ENCODE results near the gene GABRA4.

GABRA4 gene

DNA sequence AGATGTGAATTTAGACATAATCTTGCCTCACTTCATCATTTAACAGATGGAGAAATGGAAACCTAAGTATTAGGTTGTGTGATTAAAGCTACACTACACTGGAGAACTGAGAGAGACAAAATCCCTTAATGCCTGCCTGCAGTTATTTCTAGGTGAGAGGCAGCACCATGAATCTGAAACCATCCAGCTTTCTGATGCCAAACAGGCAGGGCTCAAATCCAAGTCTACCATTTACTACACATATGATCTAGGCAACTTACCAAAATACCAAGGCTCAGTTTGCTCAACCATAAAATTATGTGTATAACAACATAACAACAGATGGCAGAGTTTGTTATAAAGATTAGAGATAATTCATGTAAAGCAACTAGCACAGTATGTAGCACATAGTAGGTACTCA lies 38.7 kb downstream of the GABRA4 start (continued):
- TF ChIP-seq, protein P1, sequence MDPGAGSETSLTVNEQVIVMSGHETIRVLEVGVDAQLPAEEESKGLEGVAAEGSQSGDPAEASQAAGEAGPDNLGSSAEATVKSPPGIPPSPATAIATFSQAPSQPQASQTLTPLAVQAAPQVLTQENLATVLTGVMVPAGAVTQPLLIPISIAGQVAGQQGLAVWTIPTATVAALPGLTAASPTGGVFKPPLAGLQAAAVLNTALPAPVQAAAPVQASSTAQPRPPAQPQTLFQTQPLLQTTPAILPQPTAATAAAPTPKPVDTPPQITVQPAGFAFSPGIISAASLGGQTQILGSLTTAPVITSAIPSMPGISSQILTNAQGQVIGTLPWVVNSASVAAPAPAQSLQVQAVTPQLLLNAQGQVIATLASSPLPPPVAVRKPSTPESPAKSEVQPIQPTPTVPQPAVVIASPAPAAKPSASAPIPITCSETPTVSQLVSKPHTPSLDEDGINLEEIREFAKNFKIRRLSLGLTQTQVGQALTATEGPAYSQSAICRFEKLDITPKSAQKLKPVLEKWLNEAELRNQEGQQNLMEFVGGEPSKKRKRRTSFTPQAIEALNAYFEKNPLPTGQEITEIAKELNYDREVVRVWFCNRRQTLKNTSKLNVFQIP (CRISPR knock-in tag; IDR thresholded peaks at IDR 0.05; ENCODE audit: borderline replicate concordance, low read depth) = no peak
- no peak for TF ChIP-seq RARB (CRISPR knock-in tag; IDR thresholded peaks at IDR 0.05)
- no peak for TF ChIP-seq ZFP30 (CRISPR knock-in tag; IDR thresholded peaks at IDR 0.05)

DNA sequence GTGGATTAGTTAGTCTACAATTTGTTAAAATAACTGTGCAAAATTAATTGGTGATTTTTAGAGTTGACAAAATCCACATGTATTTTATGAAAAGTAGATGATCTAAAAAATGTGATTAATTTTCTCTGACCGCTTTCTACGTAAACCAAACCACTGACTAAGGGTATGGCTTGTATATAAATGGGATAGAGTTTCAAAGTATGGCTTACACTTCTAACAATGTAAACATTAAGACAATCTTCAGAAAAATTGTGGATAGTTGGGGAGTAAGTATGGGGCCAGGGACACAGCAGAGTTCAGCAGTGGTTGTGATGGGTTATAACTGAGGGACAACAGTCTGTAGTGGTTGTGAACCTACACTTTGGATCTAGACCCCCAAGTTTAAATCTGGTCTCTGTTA lies 39.8 kb downstream of the GABRA4 start:
- no peak for TF ChIP-seq PPARA (CRISPR knock-in tag; IDR thresholded peaks at IDR 0.05; ENCODE audit: borderline replicate concordance)
- TF ChIP-seq RARB (CRISPR knock-in tag; IDR thresholded peaks at IDR 0.05) = no peak
- TF ChIP-seq BACH2 (CRISPR knock-in tag; IDR thresholded peaks at IDR 0.05; ENCODE audit: borderline replicate concordance) = no peak
- no peak for TF ChIP-seq ESRRG (CRISPR knock-in tag; IDR thresholded peaks at IDR 0.05)
- TF ChIP-seq ZFP30 (CRISPR knock-in tag; IDR thresholded peaks at IDR 0.05) = no peak
- TF ChIP-seq, protein P1 (CRISPR knock-in tag; IDR thresholded peaks at IDR 0.05; ENCODE audit: borderline replicate concordance, low read depth) = no peak
- no peak for TF ChIP-seq TCF4 (CRISPR knock-in tag; IDR thresholded peaks at IDR 0.05; ENCODE audit: borderline replicate concordance)
- no peak for TF ChIP-seq ZNF565 (CRISPR knock-in tag; conservative IDR thresholded peaks at IDR 0.05; ENCODE audit: low read depth)
- no peak for TF ChIP-seq CSDC2 (CRISPR knock-in tag; IDR thresholded peaks at IDR 0.05)
- TF ChIP-seq, protein P2, sequence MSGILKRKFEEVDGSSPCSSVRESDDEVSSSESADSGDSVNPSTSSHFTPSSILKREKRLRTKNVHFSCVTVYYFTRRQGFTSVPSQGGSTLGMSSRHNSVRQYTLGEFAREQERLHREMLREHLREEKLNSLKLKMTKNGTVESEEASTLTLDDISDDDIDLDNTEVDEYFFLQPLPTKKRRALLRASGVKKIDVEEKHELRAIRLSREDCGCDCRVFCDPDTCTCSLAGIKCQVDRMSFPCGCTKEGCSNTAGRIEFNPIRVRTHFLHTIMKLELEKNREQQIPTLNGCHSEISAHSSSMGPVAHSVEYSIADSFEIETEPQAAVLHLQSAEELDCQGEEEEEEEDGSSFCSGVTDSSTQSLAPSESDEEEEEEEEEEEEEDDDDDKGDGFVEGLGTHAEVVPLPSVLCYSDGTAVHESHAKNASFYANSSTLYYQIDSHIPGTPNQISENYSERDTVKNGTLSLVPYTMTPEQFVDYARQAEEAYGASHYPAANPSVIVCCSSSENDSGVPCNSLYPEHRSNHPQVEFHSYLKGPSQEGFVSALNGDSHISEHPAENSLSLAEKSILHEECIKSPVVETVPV (CRISPR knock-in tag; IDR thresholded peaks at IDR 0.05) = no peak
- no peak for TF ChIP-seq ARNTL (CRISPR knock-in tag; IDR thresholded peaks at IDR 0.05; ENCODE audit: borderline replicate concordance, low read depth)
- no peak for TF ChIP-seq ZC3H10 (CRISPR knock-in tag; IDR thresholded peaks at IDR 0.05)
- no peak for TF ChIP-seq ZNF8 (CRISPR knock-in tag; IDR thresholded peaks at IDR 0.05)
- TF ChIP-seq SNAI2 (CRISPR knock-in tag; IDR thresholded peaks at IDR 0.05) = no peak
- TF ChIP-seq, protein P3, sequence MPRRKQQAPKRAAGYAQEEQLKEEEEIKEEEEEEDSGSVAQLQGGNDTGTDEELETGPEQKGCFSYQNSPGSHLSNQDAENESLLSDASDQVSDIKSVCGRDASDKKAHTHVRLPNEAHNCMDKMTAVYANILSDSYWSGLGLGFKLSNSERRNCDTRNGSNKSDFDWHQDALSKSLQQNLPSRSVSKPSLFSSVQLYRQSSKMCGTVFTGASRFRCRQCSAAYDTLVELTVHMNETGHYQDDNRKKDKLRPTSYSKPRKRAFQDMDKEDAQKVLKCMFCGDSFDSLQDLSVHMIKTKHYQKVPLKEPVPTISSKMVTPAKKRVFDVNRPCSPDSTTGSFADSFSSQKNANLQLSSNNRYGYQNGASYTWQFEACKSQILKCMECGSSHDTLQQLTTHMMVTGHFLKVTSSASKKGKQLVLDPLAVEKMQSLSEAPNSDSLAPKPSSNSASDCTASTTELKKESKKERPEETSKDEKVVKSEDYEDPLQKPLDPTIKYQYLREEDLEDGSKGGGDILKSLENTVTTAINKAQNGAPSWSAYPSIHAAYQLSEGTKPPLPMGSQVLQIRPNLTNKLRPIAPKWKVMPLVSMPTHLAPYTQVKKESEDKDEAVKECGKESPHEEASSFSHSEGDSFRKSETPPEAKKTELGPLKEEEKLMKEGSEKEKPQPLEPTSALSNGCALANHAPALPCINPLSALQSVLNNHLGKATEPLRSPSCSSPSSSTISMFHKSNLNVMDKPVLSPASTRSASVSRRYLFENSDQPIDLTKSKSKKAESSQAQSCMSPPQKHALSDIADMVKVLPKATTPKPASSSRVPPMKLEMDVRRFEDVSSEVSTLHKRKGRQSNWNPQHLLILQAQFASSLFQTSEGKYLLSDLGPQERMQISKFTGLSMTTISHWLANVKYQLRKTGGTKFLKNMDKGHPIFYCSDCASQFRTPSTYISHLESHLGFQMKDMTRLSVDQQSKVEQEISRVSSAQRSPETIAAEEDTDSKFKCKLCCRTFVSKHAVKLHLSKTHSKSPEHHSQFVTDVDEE (CRISPR knock-in tag; IDR thresholded peaks at IDR 0.05) = no peak
- TF ChIP-seq ZFP3 (CRISPR knock-in tag; IDR thresholded peaks at IDR 0.05) = no peak
- no peak for ATAC-seq

DNA sequence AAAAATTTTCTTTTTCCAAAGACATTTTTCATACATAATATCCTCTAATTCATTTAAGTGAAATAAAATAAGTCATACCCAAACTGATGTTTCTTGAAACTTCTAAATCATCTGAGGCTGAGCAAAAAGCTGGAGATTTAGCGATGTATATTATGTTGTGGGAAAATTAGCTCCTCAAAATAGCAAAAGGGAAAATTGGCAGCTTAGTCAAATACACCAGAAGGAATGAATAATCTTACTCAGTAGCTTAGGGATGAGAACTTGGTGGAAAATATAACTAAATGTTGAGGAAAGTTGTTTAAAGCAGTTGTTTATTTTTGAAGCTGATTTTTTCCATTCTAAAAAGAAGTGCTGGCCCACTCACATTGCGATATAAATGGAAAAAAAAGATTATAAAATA lies 40.9 kb downstream of the GABRA4 start:
- no peak for ATAC-seq

DNA sequence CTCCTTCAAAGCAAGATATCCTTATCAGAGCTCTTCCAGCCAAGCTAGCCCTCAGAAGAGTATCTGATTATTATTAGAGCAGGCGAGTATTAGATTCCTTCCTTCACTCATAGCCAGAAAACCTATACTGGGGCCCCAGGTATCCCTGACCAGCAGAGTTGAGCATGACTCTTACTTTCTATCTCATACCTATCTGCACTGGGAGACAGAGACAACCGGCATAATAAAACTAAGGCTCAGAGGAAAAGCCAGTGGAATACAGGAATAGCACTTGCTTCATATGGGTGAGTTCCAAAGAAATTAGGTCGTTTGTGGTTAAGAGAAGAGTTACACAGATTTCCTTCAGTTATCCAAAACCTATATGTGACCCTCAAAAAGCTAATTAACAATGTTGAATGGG lies 42.6 kb downstream of the GABRA4 start:
- no peak for ATAC-seq

More for the DNA sequence above, 40.9 kb downstream of the GABRA4 start:
- TF ChIP-seq GLIS3 (CRISPR knock-in tag; IDR thresholded peaks at IDR 0.05) (no peak), ZFP30 (CRISPR knock-in tag; IDR thresholded peaks at IDR 0.05) (no peak), PPARA (CRISPR knock-in tag; IDR thresholded peaks at IDR 0.05; ENCODE audit: borderline replicate concordance) (no peak), OSR1 (CRISPR knock-in tag; IDR thresholded peaks at IDR 0.05) (no peak), ZNF70 (CRISPR knock-in tag; IDR thresholded peaks at IDR 0.05) (no peak), CSDC2 (CRISPR knock-in tag; IDR thresholded peaks at IDR 0.05) (no peak)
- TF ChIP-seq, protein P4, sequence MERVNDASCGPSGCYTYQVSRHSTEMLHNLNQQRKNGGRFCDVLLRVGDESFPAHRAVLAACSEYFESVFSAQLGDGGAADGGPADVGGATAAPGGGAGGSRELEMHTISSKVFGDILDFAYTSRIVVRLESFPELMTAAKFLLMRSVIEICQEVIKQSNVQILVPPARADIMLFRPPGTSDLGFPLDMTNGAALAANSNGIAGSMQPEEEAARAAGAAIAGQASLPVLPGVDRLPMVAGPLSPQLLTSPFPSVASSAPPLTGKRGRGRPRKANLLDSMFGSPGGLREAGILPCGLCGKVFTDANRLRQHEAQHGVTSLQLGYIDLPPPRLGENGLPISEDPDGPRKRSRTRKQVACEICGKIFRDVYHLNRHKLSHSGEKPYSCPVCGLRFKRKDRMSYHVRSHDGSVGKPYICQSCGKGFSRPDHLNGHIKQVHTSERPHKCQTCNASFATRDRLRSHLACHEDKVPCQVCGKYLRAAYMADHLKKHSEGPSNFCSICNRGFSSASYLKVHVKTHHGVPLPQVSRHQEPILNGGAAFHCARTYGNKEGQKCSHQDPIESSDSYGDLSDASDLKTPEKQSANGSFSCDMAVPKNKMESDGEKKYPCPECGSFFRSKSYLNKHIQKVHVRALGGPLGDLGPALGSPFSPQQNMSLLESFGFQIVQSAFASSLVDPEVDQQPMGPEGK (CRISPR knock-in tag; IDR thresholded peaks at IDR 0.05; ENCODE audit: borderline replicate concordance) = no peak

More for the DNA sequence above, 42.6 kb downstream of the GABRA4 start:
- TF ChIP-seq ZC3H10 (CRISPR knock-in tag; IDR thresholded peaks at IDR 0.05) (no peak), ZNF8 (CRISPR knock-in tag; IDR thresholded peaks at IDR 0.05) (no peak), GLIS3 (CRISPR knock-in tag; IDR thresholded peaks at IDR 0.05) (no peak), SNAI2 (CRISPR knock-in tag; IDR thresholded peaks at IDR 0.05) (no peak), ZNF70 (CRISPR knock-in tag; IDR thresholded peaks at IDR 0.05) (no peak)
- TF ChIP-seq, protein P3 (CRISPR knock-in tag; IDR thresholded peaks at IDR 0.05) = no peak

Data from SK-N-SH treated with all-trans-retinoic acid at 6 μM for 48 hours (cell line).